Right ventricle myocardium superior (tissue), 1 donor: Measurements from ENCODE around the gene ADAM12. TPM values are rescaled to one million over a fixed set of nuclear protein-coding genes. Genes with fewer than 3 reads are reported as not detected.

ENCODE experiments used
- ATAC-seq: fragments of 200-7000 bp; cut with Tn5 transposase; one replicate; pipeline ENCODE4 v1.9.1; 2020; ENCODE audit warnings: mild to moderate bottlenecking; ENCODE audit not compliant: poor library complexity
- DNase-seq: peaks from one replicate; pipeline ENCODE4 v3.0.0-alpha.2; 2020
- intact Hi-C: fragments of 100-400 bp; cut with DNase I; formaldehyde crosslinking; loops from one replicate; pipeline ENCODE4 v1.11.2; 2022
- total RNA-seq: library from RNA; stranded (reverse); fragmentation: NEBNext Ultra II Directional; extraction: Animal tissue kit (Norgen Biotek cat#: 25700); gene quantifications from one replicate; pipeline ENCODE4 v1.2.1, GENCODE V29; 2021
- donor health status: DM: no; HTN: yes; CAD: no; lungs with severe emphysema.

Gene ADAM12
- total RNA-seq, 1 donor from 2014 or later: 0.38 TPM

GRCh38 chr10:126288547-126289493, 99.5 kb downstream of the ADAM12 start:
- ATAC-seq: no peak
- intact Hi-C loops: no loop called here
- no peak for DNase-seq

- ATAC-seq (no peak), DNase-seq (no peak)
- intact Hi-C loops: no loop called here
Observed at GRCh38 chr10:126286256-126286780, 102.0 kb downstream of the ADAM12 start.

GRCh38 chr10:126283307-126283706, 105.0 kb downstream of the ADAM12 start:
- intact Hi-C loops: no loop called here
- ATAC-seq (no peak), DNase-seq (no peak)

- intact Hi-C loops: no loop called here
- ATAC-seq: no peak
- DNase-seq: no peak
Observed at GRCh38 chr10:126278851-126279250, 109.4 kb downstream of the ADAM12 start.

- intact Hi-C loops: no loop called here
- DNase-seq (no peak), ATAC-seq (no peak)
Observed at GRCh38 chr10:126277181-126277580, 111.1 kb downstream of the ADAM12 start.

GRCh38 chr10:126272526-126272925, 115.8 kb downstream of the ADAM12 start:
- no peak for DNase-seq
- intact Hi-C loops: no loop called here
- no peak for ATAC-seq

- intact Hi-C loops: no loop called here
- no peak for DNase-seq
- no peak for ATAC-seq
Observed at GRCh38 chr10:126270111-126270510, 118.2 kb downstream of the ADAM12 start.

GRCh38 chr10:126268013-126268920, 120.0 kb downstream of the ADAM12 start:
- intact Hi-C loops: no loop called here
- ATAC-seq (no peak), DNase-seq (no peak)

GRCh38 chr10:126264102-126265018, 123.9 kb downstream of the ADAM12 start:
- DNase-seq (no peak), ATAC-seq (peak; percentile 85)
- intact Hi-C loops: no loop called here

GRCh38 chr10:126263006-126263676, 125.1 kb downstream of the ADAM12 start:
- intact Hi-C loops: no loop called here
- ATAC-seq: no peak
- no peak for DNase-seq

GRCh38 chr10:126262233-126262838, 125.9 kb downstream of the ADAM12 start:
- DNase-seq: no peak
- peak; percentile 43 for ATAC-seq
- intact Hi-C loops: no loop called here

GRCh38 chr10:126259760-126260479, 128.4 kb downstream of the ADAM12 start:
- ATAC-seq: no peak
- intact Hi-C loops: no loop called here
- DNase-seq: no peak

GRCh38 chr10:126256864-126257263, 131.4 kb downstream of the ADAM12 start:
- intact Hi-C loops: no loop called here
- no peak for DNase-seq
- no peak for ATAC-seq

- DNase-seq (no peak), ATAC-seq (no peak)
- intact Hi-C loops: no loop called here
Observed at GRCh38 chr10:126255313-126255712, 133.0 kb downstream of the ADAM12 start.

GRCh38 chr10:126253611-126253998, 134.7 kb downstream of the ADAM12 start:
- intact Hi-C loops: no loop called here
- no peak for DNase-seq

GRCh38 chr10:126252884-126253610, 135.2 kb downstream of the ADAM12 start:
- ATAC-seq (peak; percentile 79), DNase-seq (no peak)
- intact Hi-C loops: no loop called here

More at GRCh38 chr10:126253611-126253998, 134.7 kb downstream of the ADAM12 start:
- no peak for ATAC-seq
